GM19351 (cell line): ENCODE measurements around the gene NFIB.
A peak's percentile ranks its signal among the peaks of the same experiment; 100 is the strongest.

ENCODE experiments used
- ATAC-seq: cut with Tn5 transposase; IDR thresholded peaks from one replicate; pipeline ENCODE4 v1.9.1; 2021; ENCODE audit warnings: mild to moderate bottlenecking, moderate library complexity; ENCODE audit not compliant: unreplicated experiment

Gene NFIB

GRCh38 chr9:14345354-14346230 is 31.7 kb upstream of the NFIB start:
- no peak for ATAC-seq

- ATAC-seq = no peak
Observed at GRCh38 chr9:14344941-14345353, 31.0 kb upstream of the NFIB start.

DNA sequence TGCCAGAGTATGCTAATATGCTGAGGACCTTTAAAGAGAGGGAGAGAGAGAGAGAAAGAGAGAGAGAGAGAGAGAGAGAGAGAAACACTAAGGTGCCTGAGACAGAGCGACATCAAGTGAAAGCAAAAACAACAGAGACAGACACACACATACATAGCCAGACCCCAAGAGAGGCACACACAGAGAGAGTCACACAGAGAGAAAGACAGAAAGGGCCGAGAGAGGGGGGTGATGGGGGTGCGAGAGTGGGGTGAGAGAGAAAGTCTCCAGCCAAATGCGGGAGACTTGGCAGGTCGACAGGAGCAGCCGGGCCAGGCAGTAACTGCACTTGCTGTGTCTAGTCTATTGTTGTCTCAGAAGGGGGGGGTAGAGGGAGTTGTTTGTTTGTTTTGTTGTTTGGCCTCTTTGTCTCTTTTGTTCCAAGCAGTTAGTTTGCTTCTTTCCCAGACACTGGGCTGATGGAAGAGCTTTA is 30.1 kb upstream of the NFIB start:
- no peak for ATAC-seq

- ATAC-seq = no peak
Observed at GRCh38 chr9:14343261-14344031, 29.5 kb upstream of the NFIB start.

GRCh38 chr9:14342736-14343135 is 28.8 kb upstream of the NFIB start:
- no peak for ATAC-seq

- no peak for ATAC-seq
Observed at GRCh38 chr9:14341437-14342122, 27.6 kb upstream of the NFIB start.

GRCh38 chr9:14340994-14341393 is 27.1 kb upstream of the NFIB start:
- no peak for ATAC-seq

DNA sequence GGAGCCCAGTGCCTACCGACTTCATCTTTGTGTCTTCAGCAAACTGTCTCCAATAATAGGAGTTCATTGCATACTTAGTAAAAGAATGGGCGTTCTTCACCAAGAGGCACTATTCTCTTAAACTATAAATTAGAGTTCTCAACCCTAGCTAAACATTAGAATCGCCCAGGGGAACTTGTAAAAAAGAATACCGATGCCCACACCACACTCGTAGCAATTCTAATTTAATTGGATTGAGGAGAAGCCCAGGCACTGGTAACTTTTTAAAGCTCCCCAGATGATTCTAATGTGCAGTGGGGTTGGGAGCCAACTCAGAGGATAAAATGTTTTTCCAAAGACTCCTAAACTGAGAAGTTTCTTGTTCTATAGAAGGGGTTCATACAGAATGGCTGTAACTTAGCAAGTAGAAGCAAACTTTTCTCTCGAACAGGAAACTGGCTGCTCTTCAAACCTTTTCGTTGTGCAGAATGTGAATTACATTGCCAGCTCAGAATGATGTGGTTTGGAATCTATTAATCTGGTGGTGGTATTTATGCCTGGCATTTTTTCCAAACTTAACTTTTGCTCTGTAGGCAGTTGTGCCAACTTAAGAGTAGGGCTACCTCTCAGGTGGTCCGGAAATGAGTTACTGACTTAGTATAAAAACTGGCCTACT is 26.4 kb upstream of the NFIB start:
- ATAC-seq = no peak

GRCh38 chr9:14339746-14340145 is 25.8 kb upstream of the NFIB start:
- no peak for ATAC-seq

DNA sequence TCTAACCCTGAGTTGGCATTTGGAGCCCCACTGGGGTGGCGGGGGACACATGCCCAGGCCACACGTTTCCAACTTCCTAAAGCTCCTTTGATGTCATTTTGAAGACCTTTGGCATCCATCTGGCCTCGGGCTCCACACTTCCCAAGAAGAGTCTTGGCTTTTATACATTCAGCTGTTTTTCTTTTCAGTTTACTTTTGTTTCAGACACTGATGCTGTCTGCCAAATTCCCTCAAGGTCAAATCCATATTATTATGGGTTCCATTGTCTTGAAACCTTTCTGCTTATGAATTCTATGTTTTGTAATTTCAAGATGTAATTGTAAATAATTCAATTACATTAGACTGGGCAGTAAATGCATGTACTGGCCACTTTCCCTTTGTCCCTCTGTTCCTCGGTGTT is 23.7 kb upstream of the NFIB start:
- no peak for ATAC-seq

DNA sequence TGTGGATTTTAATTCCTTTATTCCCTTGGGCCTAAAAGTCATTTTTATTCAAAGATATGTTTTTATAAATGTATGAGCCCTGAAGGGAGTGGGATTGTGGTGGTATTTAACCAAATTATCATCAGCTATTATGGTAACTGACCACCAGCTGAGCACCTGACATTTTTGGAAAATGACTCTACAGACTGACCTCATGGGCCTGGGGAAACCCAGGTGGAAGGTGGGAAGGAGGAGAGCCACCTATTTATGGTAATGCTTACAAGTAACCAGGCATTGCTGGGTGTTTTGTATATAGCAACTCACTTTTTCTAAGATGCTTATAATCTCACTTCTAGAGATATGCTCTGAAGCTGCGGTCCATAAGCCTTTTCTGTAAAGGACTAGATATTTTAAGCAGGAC is 22.3 kb upstream of the NFIB start:
- no peak for ATAC-seq

- no peak for ATAC-seq
Observed at GRCh38 chr9:14331120-14331519, 17.2 kb upstream of the NFIB start.

- no peak for ATAC-seq
Observed at GRCh38 chr9:14327036-14327435, 13.1 kb upstream of the NFIB start.

GRCh38 chr9:14326264-14326826 is 12.4 kb upstream of the NFIB start:
- peak; percentile 20 for ATAC-seq

DNA sequence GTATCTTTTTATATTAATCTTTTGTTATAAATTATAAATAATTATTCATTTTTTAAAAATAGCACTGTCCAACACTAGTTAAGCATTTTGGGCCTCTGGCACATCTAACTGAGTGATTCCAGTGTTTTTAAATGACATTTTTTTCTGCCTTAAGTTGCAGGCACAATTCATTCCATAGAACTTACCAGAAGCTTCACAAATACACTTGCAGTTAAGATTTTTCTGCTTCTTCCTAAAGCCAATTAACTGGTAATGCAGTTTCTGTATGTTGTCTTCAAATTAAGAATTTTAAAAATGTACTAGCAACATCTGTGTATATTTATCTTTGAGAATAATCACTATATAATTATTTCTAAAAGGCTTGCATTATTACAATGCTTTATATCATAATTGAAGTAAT is 11.2 kb upstream of the NFIB start:
- no peak for ATAC-seq

DNA sequence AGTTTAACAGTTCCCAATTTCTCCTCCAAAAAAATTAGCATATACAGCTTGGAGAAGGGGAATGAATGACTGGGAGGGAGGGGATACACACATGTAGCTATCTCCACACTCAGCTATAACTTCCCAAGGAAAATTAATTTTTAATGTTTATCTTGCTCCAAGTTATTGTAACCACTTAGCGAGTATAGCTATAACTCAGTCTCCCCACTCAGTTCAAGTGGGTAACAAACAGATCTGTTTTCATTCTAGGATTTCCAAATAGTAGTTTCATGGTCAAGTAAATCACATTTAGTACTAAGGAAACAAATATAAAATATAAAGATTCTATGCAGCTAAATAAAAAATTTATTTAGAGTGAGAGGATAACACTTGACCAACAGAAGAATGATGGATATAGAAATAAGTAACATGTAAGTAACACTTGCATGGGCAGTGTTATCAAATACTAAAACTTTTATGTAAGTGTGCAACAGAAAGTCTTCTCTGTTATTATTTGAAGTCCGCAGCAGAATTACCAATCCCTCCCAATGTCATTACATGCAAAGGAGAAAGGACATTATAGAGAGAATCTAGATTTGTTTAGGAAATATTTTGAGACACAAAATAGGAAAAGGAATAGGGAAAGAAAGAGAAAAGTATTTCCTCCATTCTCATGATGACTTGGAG is 10.2 kb upstream of the NFIB start:
- ATAC-seq = no peak

DNA sequence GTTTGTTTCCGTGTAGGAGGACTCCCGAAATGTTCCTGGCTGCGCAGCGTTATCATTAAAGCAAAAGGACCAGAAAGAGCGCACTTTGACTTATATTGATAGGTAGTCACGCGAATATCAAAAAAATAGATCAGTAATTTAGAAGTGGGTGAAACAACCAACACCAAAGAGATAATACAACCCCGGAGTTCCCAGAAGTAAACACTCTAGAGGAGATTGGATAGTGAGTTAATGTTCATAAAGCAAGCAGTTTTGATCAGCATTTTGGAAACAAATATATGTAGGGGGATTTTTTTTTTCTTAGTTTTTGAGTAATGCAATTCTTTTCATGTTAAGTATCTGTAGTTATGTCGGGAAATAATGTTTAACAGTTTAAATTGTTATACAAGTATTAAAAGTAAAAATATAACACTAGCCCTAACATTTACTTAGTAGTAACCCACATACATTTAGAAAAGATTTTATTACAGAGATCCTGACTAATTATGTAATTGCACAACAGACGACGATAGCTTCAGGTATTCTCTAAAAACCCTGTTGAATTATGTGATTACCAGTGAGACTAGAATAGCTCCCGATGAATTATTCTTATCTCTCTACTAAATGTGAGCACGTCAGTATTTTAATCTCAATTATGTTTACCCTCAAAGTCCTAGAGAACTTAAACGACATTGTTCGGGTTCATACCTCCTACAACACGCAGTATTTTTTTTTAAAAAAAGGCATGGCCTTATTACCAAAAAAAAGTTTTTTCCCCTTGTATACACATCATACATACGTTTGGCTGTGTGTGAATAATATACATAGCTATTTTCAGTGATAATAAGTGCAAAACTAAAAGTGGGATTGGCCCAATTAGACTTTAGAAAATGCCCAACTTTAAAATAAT is 9.4 kb upstream of the NFIB start:
- ATAC-seq = peak; percentile 1

DNA sequence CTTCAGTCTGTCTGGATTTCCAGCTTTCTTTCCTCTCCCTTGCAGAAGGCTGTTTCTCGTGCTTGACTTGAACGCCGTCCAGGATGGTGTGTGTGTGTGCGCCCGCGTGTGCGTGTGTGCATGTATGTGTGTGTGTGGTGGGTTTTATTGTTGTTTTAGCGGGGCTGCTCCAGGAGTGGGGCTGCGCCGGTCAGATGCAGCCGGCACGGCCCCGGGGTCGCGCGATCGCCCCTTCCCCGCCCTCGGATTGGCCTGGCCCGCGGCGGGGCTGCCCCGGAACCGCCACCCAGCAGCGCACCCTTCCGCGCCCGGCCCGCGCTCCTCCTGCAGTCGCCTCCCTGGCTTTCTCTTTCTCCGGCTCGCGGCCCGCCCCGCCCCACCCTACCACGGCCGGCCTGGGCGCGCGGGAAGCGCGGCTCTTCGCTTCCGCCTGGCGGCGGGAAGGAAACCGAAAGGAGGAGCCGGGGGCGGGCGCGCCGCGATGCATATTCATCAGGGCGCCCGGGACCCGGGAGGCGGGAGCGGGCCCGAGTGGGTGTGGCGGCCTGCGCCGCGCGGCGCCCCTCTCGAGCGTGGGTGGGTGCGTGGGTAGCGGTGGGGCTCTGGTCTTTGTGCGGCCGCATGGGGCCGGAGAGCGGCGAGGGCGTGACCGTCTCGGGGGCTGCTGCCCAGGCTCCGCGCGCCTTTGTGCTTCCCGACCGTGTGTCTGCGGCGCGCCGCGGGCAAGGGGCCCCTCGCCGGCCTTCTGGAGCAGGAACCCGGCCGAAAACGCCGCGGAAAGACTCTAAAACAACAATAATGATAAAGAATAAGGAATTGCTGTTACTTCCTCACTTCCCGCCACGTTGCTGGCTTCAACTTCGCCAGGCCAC is 8.5 kb upstream of the NFIB start:
- ATAC-seq = peak; percentile 79
